Stimulated activated CD8-positive, alpha-beta memory T cell treated with anti-CD3 and anti-CD28 coated beads, Interleukin-4, amount 100 ng/mL, for 48 hours (primary cell): ENCODE data around the gene MYO16.

Experiments used
- DNase-seq: peaks from one replicate; pipeline ENCODE4 v3.0.0-alpha.2; 2020

Gene MYO16

DNA sequence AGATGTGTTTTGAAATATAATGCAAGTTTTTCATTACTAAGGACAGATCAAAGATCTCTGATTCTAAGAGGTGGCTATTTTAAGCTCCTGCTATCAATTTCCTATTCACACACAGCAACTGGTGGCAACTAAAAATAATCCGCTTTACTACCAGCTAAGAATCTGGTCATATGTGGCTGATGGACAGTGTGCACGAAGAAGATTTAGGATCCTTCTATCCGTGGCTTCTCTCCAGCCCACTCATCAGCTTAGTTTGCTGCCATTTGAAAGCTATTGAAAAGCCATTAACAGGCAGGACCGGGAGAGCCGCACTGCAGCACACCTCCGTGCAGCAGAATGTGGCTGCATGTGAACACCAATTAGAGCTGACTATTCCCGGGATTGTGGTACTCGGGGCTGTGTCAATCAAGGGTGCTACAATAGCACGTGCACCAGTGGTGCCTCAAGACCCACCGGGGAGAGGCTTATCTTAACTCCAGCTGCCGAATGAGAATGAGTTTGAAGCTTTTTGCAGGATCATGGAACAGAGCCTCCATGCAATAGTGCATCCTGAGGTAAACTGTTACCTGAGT, at the start of gene MYO16:
Gene MYO16, plus strand, starts transcription at position 431 of the 572 bp plus-strand sequence. CDS start 234 bp downstream, outside the sequence.
- DNase-seq = no peak

DNA sequence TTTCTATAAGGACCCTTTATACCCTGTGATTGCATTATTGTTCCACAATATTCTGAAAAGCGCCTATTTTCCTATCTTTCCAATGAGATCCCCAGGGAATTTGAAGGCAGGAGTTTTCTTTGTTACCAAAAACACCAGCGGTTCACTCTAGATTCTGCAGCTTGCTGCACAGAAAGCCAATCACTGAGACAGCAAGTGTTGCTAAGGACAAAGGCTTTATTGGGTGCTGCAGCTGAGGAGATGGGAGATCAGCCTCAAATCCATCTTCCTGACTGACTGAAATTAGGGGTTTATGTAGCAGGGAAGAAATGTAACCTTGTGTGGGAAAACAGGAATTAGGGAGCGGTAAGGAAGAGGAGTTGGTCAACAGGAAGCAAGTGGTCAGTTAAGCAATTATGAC, 42.6 kb upstream of the MYO16 start:
- DNase-seq = no peak

DNA sequence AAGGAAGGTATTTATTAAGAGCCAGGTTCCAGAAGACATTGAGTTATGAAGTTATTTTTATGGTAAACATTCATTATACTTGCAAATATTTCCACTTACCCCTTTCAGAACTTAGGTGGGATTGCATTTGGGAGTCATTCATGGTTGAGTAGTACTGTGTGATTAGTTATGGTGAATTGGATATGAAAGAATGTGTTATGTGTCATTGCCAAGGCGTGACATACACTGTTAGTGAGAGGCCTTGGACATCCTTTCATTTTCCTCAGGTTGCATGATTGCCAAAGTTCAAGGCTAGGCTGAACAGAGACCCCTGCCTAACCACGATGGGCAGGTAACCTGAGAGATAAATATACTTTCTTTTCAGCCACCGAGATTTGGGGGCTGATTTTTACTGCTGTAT, 40.9 kb upstream of the MYO16 start:
- no peak for DNase-seq

DNA sequence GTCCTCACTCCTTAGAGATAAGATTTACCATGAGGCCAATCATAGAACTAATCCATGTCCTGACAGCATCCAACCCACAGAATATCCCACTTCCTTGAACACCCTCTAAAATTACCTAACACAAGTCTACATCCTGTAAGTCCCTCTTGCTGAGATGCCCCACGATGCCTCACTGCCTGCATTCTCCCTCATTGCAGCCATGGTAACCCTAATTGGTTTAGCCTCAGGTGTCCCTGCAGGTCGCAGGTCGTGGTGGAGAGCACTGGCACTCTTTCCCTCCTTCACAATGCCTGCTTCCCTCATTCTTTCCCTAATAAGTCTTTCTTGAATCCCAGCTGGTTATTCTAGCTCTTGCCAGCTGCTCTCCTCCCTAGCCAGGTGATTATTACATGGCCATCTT, 35.3 kb upstream of the MYO16 start:
- DNase-seq = no peak

DNA sequence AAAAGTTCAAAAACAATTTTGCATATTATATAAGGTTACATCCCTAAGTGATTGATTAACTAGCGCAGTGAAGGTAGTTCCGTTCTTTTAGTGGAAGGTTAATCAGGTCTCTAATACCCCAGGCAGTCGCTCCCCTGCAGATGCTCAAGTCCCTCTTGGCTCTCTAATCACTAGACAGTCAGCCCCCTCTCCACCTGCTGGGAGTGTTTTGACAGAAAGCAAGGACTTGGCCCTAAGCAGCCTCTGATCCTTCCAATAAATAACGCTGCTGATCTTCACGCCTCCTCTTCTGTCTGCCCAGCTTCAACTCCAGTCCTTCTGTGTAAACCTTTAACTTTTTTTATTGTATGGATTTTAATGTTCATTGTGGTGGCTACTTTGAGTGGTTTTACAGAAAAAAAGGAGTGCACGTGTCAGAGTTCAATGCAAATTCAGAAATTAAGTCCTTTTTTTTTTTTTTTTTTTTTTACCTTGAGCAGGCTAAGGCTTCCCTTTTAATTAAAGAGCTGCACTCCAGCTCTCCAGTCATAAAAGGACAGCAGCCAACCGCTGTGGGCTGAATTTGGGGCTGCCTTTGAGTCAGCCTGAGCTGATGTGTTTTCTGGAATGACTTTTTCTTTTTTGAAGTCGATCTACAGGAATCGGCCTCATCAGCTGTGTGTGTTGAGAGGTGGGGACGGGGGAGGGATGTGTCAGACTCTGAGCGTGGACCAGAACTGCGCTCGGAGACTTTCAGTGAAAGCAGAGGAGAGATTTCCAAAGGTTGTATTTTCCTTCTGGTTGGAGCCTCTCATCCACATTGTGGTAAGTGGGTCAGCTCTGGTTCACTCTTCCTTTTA, 33.8 kb upstream of the MYO16 start:
- DNase-seq = peak; percentile 26

DNA sequence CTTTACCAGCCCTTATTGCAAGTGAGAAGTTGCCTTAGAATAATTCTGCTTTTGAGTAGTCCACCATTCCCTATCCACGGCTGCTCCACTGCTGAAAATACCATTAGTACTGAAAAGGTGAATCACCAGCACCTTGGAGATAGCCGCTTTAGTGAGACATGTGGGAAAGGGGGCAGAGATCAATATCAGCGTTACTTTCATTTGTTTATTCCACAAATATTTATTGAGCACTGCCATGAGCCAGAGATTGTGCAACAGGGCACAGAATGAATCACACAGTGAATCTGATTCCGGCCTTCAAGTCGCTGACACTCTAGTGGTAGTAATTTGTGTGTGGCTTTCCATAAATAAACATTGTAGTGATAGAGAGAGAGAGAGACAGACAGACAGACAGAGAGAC, 31.5 kb upstream of the MYO16 start:
- DNase-seq = no peak

DNA sequence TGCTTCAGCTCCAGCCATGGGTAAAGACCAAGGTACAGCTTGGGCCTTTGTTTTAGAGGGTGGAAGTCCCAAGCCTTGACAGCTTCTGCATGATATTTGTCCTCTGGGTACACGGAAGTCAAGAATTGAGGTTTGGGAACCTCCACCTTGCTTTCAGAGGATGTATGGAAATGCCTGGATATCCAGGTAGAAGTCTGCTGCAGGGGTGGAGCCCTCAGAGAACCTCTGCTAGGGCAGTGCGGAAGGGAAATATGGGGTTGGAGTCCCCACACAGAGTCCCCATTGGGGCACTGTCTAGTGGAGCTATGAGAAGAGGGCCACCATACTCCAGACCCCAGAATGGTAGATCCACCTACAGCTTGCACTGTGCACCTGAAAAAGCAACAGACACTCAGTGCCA, 23.0 kb upstream of the MYO16 start:
- DNase-seq = no peak

DNA sequence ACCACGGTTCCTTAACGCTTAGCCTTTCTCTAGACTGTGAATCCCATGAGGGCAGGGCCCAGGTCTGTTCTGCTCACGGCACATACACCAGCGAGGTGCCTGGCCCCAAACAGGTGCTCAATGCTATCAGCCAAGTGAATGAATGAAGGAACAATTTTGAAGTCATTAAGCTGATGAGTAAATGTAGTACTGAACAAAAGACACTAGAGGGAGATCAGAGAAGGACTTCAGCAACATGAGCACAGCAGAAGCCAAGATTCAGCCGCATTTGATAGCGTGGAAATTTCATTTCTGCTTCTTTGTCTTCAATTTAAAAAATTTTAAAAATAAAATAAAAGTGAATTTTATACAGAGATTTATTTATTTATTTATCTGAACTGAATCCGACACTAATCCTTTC, 20.1 kb upstream of the MYO16 start:
- no peak for DNase-seq

DNA sequence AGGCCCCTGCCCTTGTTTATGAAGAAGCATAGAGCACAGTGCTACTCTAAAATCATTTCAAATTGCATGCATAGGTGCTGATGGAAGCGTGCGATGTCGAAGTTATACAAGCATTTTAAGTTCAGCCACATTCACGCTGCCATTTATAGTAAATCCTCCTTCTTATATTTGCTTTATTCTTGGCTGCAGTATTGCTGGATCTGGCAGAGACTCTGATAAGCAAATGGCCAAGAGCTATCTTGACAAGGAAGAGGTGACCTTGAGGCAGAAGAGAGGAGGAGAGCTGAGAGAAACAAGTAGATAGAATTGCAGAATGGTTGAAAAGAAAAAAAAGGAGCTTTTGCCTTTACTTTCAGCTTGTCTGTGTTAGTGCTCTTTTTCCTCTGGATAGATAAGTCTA, 18.9 kb upstream of the MYO16 start:
- DNase-seq = no peak

DNA sequence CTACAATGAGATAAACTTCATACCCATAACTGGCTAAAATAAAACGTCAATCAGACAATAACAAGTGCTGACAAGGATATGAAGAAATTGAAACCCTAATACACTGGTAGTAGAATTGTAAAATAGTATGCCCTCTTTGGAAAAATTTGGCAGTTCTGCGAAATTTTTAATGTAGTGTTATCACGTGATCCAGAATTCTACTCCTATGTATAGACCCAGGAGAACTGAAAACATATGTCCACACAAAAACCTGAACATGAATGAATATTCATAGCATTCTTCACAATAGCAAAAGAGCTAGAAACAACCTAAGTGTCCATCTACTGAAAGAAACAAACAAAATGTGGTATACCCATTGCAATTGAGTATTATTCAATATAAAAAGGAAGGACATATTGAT, 14.2 kb upstream of the MYO16 start:
- no peak for DNase-seq

DNA sequence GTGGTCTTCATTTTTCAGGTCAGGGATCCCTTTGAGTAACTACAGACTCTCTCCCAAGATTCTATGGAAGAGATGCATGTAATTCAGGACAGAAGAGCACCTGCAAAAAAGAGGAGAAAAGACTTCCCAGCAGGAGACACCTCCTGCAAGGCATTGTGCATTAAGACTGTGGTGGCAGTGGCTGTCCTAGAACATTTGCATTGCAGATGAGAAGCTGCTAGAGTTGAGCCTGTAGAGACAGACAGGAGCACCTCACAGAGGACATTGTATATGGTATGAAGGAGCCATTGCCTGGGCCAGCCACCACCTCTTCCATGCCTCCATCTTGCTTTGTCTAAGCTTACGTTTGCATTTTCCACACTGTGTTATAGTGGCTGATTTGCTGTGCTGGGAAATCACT, 11.2 kb upstream of the MYO16 start:
- no peak for DNase-seq

DNA sequence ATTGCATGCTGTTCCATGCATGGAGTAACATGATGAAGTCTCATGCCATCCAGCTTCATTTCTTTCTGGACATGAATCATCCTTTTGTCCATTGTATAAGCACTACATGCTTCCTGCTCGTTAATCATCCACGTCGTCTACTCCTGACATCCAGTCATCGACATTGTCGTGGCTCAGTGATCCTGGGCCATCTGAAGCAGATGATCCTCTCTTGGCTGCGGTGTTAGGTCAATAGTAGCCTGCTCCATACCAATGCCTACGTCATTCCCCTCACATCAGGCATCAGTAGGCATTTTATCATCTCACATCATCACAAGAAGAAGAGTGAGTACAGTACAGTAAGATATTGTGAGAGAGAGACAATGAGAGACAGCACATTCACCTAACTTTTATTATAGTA, 7.9 kb upstream of the MYO16 start:
- no peak for DNase-seq

DNA sequence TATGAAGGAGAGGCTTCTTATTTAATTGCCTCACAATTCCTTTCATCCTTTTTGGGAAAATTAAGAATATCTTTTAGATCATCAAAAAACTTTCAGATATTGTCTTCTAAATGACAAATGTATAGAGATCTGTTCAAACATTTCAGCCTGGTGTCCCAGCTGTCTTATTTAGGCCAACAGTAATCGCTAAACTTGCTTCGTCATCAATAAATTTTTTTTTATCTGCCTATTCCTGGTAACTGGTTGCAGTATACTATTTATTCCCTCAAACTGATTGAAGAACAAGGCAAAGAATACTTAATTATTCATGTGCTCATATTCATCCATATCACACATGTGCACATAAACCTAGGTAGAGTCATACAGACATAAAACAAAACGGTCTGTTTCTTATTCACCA, 5.3 kb upstream of the MYO16 start:
- DNase-seq = no peak

DNA sequence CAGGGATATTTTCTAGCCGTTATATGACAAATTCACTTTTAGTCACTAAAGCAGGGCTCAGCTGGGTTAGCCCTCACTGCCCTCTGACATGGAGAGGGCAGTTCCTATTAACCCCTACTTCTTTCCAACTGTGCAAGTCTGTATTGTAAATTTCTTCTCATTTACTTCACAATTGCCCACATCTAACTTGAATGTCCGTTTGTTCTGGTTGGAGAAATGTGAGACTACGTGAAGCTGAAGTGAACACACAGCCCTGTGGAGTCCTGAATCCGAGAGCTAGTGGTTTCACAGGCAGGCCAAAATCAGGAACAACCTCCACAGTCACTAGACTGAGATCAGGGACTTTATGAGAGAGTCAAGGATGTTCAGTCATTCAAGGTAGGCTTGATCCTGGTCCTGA, 4.4 kb upstream of the MYO16 start:
- no peak for DNase-seq

DNA sequence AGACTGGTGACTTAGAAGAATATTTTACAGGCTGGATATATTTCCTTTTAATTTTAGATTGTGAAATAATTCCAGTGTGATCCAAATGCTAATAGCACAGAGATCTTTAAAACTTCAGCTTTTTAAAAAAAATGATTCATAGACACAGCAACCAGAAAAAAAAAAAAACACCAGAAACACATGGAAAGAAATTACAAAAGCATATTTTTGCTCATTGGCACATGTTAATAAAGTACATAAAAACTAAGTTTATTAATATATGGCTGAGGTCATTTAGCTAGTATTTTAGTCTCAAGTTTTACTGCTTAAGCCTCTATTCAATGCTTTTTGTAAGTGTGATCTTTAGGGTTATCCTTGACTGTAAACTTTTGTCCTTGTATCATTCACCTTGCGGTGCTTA, 577 bp downstream of the MYO16 start:
- DNase-seq = no peak

DNA sequence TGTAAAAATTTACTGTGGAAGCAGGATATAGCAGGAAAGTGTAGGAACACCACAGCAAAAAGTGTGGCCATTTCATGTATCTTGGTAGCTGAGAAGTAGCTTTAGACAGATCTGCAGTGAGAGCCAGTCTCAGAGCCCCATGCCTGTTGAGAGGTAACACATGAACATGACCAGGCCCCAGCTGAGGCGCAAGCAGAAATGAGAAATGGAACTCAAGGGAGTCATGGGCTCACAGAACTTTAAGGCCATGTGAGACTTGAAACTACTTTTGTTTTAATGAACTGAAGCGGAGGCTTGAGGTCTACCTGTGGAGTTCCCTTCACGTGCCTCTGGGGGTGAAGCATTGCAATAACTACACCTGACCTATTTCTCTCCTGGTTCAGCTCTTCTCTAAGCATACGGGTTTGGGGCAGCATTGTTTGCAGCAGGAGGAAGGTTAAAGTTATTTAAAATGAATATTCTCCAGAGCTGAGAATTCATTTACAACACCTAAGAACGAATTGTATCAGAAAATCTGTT, 3.3 kb downstream of the MYO16 start:
- no peak for DNase-seq

DNA sequence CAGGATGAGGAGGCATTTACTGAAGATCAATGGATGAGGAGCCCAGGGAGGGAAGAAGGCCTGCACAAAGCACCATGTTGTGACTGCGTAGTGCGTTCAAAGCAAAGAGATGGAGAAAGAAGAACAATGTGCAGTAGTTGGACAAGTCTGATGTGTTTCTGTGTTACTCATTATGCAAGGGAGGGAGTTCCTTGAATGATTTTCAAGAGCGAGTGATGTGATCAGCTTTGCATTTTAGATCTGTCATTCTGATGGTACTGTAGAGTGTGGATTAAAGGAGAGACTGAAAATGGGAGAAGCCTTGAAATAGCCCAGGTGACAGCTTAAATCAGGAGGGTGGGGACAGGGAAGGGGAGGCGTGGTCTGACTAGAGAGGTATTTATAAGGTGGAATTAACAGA, 9.5 kb downstream of the MYO16 start:
- no peak for DNase-seq

DNA sequence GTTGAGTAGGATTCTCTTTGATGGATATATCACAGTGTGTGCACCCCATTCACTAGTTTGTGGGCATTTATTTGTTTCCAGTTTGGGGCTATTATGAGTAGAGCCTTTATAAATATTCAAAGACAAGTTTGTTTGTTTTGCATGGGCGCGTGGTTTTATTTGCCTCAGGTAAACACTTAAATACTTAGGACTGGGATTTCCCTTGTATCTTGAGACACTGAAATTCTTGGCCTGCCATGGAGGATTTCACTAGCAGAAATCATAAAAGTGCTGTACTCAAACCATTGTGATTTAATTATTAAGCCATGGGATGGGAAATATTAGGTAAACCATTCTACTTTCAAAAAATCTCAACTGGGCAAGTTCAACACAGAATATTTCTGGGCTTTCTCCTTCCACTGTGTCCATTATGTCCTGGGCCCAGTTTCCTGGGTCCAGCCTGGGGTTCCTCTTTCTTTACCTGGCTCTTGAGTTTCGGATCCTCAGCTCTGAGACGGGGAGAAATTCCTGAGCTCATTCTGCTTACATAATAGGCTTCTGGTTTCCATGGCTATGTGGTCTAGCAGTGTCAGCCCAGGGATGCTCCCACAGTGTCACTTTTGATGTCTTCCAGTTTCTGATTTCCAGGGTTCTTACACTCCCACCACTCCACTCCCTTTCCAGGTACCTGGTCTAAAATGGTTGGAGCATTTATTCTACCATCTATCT, 14.4 kb downstream of the MYO16 start:
- DNase-seq = no peak

DNA sequence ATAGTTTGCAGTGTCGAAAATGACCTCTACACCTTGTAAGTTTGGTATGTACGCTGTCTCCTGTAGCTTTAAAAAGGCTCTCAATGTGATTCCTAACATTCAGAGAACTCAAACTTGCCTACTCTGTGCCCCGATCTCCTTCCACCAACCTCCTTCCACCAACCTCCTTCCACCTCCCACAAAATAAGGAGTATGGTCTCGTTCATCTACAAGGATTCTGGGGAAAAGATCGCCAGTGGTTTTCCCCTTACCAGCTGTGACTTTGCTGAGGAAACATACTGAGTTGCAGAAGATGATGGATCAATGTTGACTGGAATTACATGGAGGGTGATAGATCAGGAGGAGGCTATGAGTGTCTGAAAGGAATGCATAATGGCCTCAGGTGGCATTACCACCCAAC, 16.0 kb downstream of the MYO16 start:
- DNase-seq = no peak

DNA sequence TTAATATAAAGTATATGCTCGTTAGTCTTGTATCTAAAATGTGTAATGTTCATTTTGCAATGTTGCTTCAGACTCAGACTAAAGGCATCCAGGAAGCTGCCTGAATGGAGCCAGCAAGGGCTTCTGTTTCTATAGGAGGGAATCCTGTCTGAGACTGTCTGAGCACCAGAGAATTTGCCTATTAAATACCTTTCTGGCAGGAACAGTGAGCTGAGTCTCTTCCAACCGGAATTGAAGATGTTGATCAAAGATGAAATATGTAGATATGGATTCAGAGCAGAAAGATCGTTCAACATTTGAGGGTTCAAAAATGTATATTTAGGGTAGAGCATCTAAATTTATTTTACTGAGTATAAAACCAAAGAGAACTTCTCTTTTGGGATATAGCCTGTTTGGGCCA, 20.9 kb downstream of the MYO16 start:
- no peak for DNase-seq

DNA sequence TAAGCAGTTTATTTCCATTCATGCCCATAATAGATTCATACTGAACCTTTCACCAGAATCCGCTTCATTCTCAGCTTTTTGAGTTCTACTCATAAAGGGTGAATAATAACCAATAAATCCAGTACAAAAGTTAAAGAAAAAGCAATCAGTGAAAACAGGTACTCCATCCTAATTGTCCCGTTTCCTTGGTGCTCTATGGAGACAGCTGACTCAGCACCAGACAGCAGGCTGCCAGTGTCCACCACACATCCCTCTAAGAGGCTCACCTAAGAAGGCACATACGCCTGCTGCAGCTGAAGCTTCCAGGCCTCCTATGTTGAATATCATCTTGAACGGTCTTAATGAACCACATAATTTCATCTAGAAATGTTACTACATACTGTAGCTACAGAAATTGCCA, 27.3 kb downstream of the MYO16 start:
- DNase-seq = no peak

DNA sequence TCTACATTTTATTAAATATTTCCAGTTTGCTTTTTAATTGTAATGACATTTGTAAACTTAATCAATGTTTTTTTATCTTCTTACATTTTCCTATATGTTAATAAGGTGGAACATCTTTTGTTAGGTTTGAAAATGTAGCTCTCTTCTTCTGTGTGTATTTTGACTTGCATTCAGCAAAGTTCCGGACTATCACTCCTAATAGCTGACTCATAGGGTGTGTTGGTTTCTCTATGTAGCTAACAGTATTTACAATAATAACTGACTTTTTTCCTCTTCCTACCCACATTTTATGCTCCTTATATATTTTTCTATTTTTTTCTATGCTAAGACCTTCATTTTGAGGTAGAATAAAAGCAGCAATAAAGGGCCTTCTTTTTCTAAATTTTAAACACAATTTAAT, 28.1 kb downstream of the MYO16 start:
- DNase-seq = no peak

DNA sequence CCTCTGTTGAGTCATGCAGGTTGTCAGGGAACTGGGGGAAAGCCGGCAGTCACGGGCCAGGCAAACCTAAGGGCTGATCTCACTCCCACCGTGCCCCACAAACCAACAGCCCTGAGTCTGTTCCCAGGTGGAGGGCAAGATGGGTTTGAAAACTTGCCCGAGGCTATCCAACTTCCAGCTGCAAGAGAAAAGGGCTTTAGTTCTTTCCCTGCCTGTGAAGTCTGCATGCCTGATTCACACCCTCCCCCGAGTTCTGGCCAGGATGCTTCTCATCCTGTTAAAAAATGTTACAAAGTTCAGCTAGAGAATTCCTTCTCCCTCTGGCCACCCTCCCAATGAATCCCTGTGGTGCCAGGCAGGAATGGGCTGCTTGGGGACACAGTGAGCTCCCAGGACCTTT, 33.1 kb downstream of the MYO16 start:
- DNase-seq = no peak

DNA sequence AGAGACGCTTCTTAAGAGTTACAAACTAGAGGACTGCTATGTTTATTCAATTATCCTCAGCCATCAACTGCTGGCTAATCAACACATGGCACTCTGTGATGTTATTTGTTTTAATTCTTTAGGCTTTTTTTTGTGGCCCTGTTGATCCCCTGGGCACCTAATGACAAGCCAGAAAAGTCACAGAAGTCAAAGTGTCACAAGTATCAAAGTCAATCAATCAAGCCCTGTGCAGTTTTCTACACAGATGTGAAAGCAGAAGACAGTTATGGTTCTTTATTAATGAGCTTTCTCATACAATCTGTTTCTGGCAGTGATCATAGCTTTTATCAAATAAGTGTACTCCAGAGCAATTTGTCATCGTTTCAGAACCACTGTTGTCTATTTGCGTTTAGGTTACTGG, 34.3 kb downstream of the MYO16 start:
- no peak for DNase-seq
